Measurements from ENCODE around the gene KRT84. TPM values are rescaled to one million over a fixed set of nuclear protein-coding genes. Genes with fewer than 3 reads are reported as not detected.

The KRT84 gene
- total and polyA plus RNA-seq, 10 of the 15 experiments (the other 5 are each of a cell fraction or from before 2014, with no cell fraction given): not detected

GRCh38 chr12:52343550-52343949 lies 41.9 kb downstream of the KRT84 start:
- POLR2A ChIA-PET: no interaction called here
- CTCF ChIA-PET: no interaction called here
- no peak overlapping the region for H3K27ac ChIP-seq (ENCODE audit: control insufficient read depth, insufficient read depth)
- intact Hi-C loops (cut with micrococcal nuclease; ENCODE audit: unreplicated experiment): no loop called here
- FAIRE-seq (no peak), DNase-seq (ENCODE audit: low read depth, low spot score) (no peak), ATAC-seq (no peak)
- in situ Hi-C loops (cut with MboI): no loop called here
- H3K4me1 ChIP-seq (ENCODE audit: control insufficient read depth, insufficient read depth, low read length): no peaks in the 10 kb centered on the region
- RAD21 ChIA-PET (ENCODE audit: unreplicated experiment): no interaction called here
- no peaks in the 10 kb centered on the region for H3K36me3 ChIP-seq (ENCODE audit: control insufficient read depth in 2 of 2, insufficient read depth in 2 of 2, low read length in 1 of 2)
- H2AFZ ChIP-seq (ENCODE audit: control insufficient read depth, low read depth, low read length): no peak overlapping the region
- H4K20me1 ChIP-seq (ENCODE audit: control insufficient read depth, insufficient read depth): no peaks in the 10 kb centered on the region
- no peak overlapping the region for H3K9ac ChIP-seq (ENCODE audit: control insufficient read depth, insufficient read depth, low read length)
- WGBS (ENCODE audit: insufficient coverage, insufficient replicate concordance, low lambda C conversion rate, missing lambda C conversion rate): 48% methylated on average over 2 of the region's 2 CpGs
- BruUV-seq (replicated peaks): no TSS peak
- H3K9me3 ChIP-seq (replicated peaks; ENCODE audit: control insufficient read depth, insufficient read depth, low read length): no peaks in the 10 kb centered on the region
- TF ChIP-seq BACH1 (IDR thresholded peaks at IDR 0.05; ENCODE audit: borderline replicate concordance) (no peak), DPF2 (IDR thresholded peaks at IDR 0.05) (no peak)
- H3K27me3 ChIP-seq (replicated peaks in 1 of 2; ENCODE audit: control insufficient read depth in 2 of 2, insufficient read depth in 2 of 2, low read length in 1 of 2): no peaks in the 10 kb centered on the region; a peak in 1 of 4 replicates
- SMC1A ChIA-PET (ENCODE audit: uncharacterized antibody, unreplicated experiment): no interaction called here
- H3K4me2 ChIP-seq (ENCODE audit: control insufficient read depth, insufficient read depth): no peak overlapping the region
- no peaks in the 10 kb centered on the region for H3K79me2 ChIP-seq (ENCODE audit: control insufficient read depth, insufficient read depth, low read length)
- H3K4me3 ChIP-seq: no peak overlapping the region

DNA sequence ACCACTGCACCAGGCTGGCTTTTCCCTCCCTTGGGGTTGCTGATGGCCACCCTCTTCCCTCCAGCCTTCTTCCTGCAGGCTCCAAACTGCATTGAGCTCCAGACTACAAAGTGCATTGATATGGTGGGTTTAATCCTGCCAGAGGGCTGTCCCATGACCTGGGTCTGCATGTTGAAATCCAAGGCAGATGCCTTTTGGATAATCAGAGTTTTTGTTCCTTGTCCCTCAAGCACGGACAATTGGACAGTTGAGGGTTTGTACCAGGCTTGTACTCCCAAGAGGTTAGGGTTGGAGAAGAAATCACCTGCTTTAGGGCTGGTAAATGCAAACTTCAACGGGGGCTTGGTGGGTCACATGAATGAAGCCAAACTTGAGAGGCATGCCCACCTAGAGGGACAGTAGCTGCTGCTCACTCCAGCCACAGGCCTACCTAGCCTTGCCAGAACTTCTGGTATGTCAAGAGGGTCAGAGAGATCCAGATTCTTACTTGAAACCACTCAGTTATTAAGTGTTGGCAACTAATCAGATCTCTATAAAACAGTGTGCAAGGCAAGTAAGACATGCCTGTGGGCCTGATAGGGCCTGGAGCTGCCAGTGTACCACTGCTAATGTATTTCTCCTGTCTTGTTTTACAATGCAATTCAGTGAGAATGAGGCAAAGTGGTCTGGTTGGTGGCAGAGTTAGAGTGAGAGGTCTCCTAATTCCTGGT lies 42.5 kb downstream of the KRT84 start:
- H3K4me1 ChIP-seq (ENCODE audit: control insufficient read depth, insufficient read depth, low read length): no peaks in the 10 kb centered on the region
- no peaks in the 10 kb centered on the region for H4K20me1 ChIP-seq (ENCODE audit: control insufficient read depth, insufficient read depth)
- H3K36me3 ChIP-seq (ENCODE audit: control insufficient read depth in 2 of 2, insufficient read depth in 2 of 2, low read length in 1 of 2): no peaks in the 10 kb centered on the region
- DNase-seq (ENCODE audit: low read depth, low spot score): no peak
- ChIA-PET SMC1A (ENCODE audit: uncharacterized antibody, unreplicated experiment) (no interaction called here), CTCF (no interaction called here), RAD21 (ENCODE audit: unreplicated experiment) (no interaction called here), POLR2A (no interaction called here)
- no peak overlapping the region for H3K27ac ChIP-seq (ENCODE audit: control insufficient read depth, insufficient read depth)
- no peaks in the 10 kb centered on the region; the same call in 2 of the 3 replicates for H3K9me3 ChIP-seq (replicated peaks; ENCODE audit: control insufficient read depth, insufficient read depth, low read length)
- in situ Hi-C loops (cut with MboI) (no loop called here), intact Hi-C loops (cut with micrococcal nuclease; ENCODE audit: unreplicated experiment) (no loop called here)
- no peak overlapping the region for H3K9ac ChIP-seq (ENCODE audit: control insufficient read depth, insufficient read depth, low read length)
- no peak overlapping the region for H2AFZ ChIP-seq (ENCODE audit: control insufficient read depth, low read depth, low read length)
- H3K27me3 ChIP-seq (replicated peaks in 1 of 2; ENCODE audit: control insufficient read depth in 2 of 2, insufficient read depth in 2 of 2, low read length in 1 of 2): no peaks in the 10 kb centered on the region; a peak in 1 of 4 replicates
- H3K4me2 ChIP-seq (ENCODE audit: control insufficient read depth, insufficient read depth): no peak overlapping the region
- H3K79me2 ChIP-seq (ENCODE audit: control insufficient read depth, insufficient read depth, low read length): no peaks in the 10 kb centered on the region
- no TSS peak for BruUV-seq (replicated peaks)
- 18% methylated on average over 2 of the region's 2 CpGs for WGBS (ENCODE audit: insufficient coverage, insufficient replicate concordance, low lambda C conversion rate, missing lambda C conversion rate)
- FAIRE-seq: no peak
- TF ChIP-seq POLR2A (IDR thresholded peaks at IDR 0.05; ENCODE audit: low read depth, low read length): no peak
- no peak for TF ChIP-seq CTCF (IDR thresholded peaks at IDR 0.05 in 2 of 3, conservative IDR thresholded peaks at IDR 0.05 in 1 of 3; ENCODE audit: control insufficient read depth in 2 of 3, extremely low read depth in 1 of 3, insufficient read depth in 1 of 3, low read depth in 3 of 3, low read length in 3 of 3)
- TF ChIP-seq ATF2 (IDR thresholded peaks at IDR 0.05; ENCODE audit: low read length): no peak
- TF ChIP-seq NR2C1 (IDR thresholded peaks at IDR 0.05): no peak
- TF ChIP-seq MEF2A (IDR thresholded peaks at IDR 0.05; ENCODE audit: insufficient read depth, low read depth, low read length): no peak
- no peak for TF ChIP-seq RUNX3 (IDR thresholded peaks at IDR 0.05; ENCODE audit: low read length)
- TF ChIP-seq SREBF1 (IDR thresholded peaks at IDR 0.05; ENCODE audit: low read length): no peak
- TF ChIP-seq TAF1 (IDR thresholded peaks at IDR 0.05; ENCODE audit: borderline replicate concordance, low read depth, low read length): no peak
- TF ChIP-seq ZNF207 (IDR thresholded peaks at IDR 0.05; ENCODE audit: borderline replicate concordance): no peak
- TF ChIP-seq ZBED1 (IDR thresholded peaks at IDR 0.05; ENCODE audit: borderline replicate concordance): no peak
- no peak overlapping the region for H3K4me3 ChIP-seq
- ATAC-seq: no peak

Data from GM12878 (cell line).